GM12878 (cell line): ENCODE results near the gene MFAP2. TPM values are rescaled to one million over a fixed set of nuclear protein-coding genes. Genes with fewer than 3 reads are reported as not detected.

ENCODE experiments used
- ATAC-seq: fragments of 200-7000 bp; cut with Tn5 transposase; 3 replicates; pipeline ENCODE4 v1.9.1; 2020; ENCODE audit warnings: mild to moderate bottlenecking, moderate library complexity
- BruUV-seq: library from RNA; stranded (reverse); fragments of 400-500 nt; replicated peaks from 2 replicates; lab custom pipeline; 2021; lab: Mats Ljungman, UMichigan
- CTCF ChIA-PET: fragments of 300-600 bp; sonication (Branson Sonifier 250); formaldehyde crosslinking; extraction: SDS; loops from one replicate; lab custom pipeline; 2021; ENCODE audit warnings: inconsistent platforms; lab: Yijun Ruan, JAX
- POLR2A ChIA-PET: fragments of 350-600 bp; formaldehyde crosslinking; extraction: SDS; loops from one replicate; lab custom pipeline; 2021; ENCODE audit warnings: inconsistent platforms; lab: Charles Lee
- RAD21 ChIA-PET: fragments of 300-600 bp; sonication (Branson Sonifier 250); formaldehyde crosslinking; loops from one replicate; lab custom pipeline; 2023; ENCODE audit warnings: antibody characterized with exemption; ENCODE audit not compliant: unreplicated experiment; lab: Charles Lee
- SMC1A ChIA-PET: fragments of 300-600 bp; sonication (Branson Sonifier 250); formaldehyde crosslinking; loops from one replicate; lab custom pipeline; 2023; ENCODE audit not compliant: unreplicated experiment, uncharacterized antibody; lab: Charles Lee
- DNase-seq: peaks from one replicate; pipeline ENCODE4 v3.0.0-alpha.2; 2011; ENCODE audit warnings: low read depth, low spot score
- FAIRE-seq: peaks from 3 replicates; lab custom pipeline; 2011; peaks lifted over from hg19 to GRCh38; lab: Jason Lieb, UNC
- H2AFZ ChIP-seq: 2 replicates; pipeline ENCODE4 v1.6.0; 2011; ENCODE audit warnings: low read depth, low read length, control low read depth; ENCODE audit not compliant: control insufficient read depth
- H3K27ac ChIP-seq: 2 replicates; pipeline ENCODE4 v1.5.1; 2011; ENCODE audit warnings: control low read depth; ENCODE audit not compliant: control insufficient read depth, insufficient read depth
- H3K27me3 ChIP-seq, 2 experiments: replicated peaks in 1 of 2; 2 replicates each; pipeline versions ENCODE4 v1.6.0 to v1.6.1; 2011; ENCODE audit warnings: low read length in 1 of 2; ENCODE audit not compliant: control insufficient read depth in 2 of 2, insufficient read depth in 2 of 2
- H3K36me3 ChIP-seq, 2 experiments: 2 replicates each; pipeline ENCODE4 v1.5.1; 2011; ENCODE audit warnings: low read length in 1 of 2; ENCODE audit not compliant: control insufficient read depth in 2 of 2, insufficient read depth in 2 of 2
- H3K4me1 ChIP-seq: 2 replicates; pipeline ENCODE4 v1.6.1; 2011; ENCODE audit warnings: mild to moderate bottlenecking, low read length, moderate library complexity, mixed read lengths; ENCODE audit not compliant: control insufficient read depth, insufficient read depth
- H3K4me2 ChIP-seq: 2 replicates; pipeline ENCODE4 v1.6.0; 2011; ENCODE audit warnings: control low read depth; ENCODE audit not compliant: control insufficient read depth, insufficient read depth
- H3K4me3 ChIP-seq: fragments of 200-600 bp; sonication (generic); 2 replicates; pipeline ENCODE4 v1.5.1; 2016
- H3K79me2 ChIP-seq: 2 replicates; pipeline ENCODE4 v1.6.0; 2011; ENCODE audit warnings: low read length; ENCODE audit not compliant: control insufficient read depth, insufficient read depth
- H3K9ac ChIP-seq: 2 replicates; pipeline ENCODE4 v1.8.0; 2011; ENCODE audit warnings: low read length, control low read depth, mixed read lengths; ENCODE audit not compliant: control insufficient read depth, insufficient read depth
- H3K9me3 ChIP-seq: replicated peaks from 3 replicates; pipeline ENCODE4 v1.5.1; 2011; ENCODE audit warnings: mild to moderate bottlenecking, low read length; ENCODE audit not compliant: control insufficient read depth, insufficient read depth
- H4K20me1 ChIP-seq: 2 replicates; pipeline ENCODE4 v1.6.0; 2011; ENCODE audit not compliant: control insufficient read depth, insufficient read depth
- ATF7 ChIP-seq: fragments of 450-650 bp; IDR thresholded peaks from 2 replicates; pipeline ENCODE4 v1.6.1; 2016; ENCODE audit warnings: low read depth, mild to moderate bottlenecking
- E4F1 ChIP-seq: fragments of 450-650 bp; IDR thresholded peaks from 2 replicates; pipeline ENCODE4 v1.6.1; 2018; ENCODE audit warnings: borderline replicate concordance, mild to moderate bottlenecking; ENCODE audit not compliant: partially characterized antibody
- ELK1 ChIP-seq: IDR thresholded peaks from 2 replicates; pipeline ENCODE4 v1.6.1; 2012; ENCODE audit warnings: low read depth, low read length, improper control_type of control experiment
- POU2F2 ChIP-seq: IDR thresholded peaks from 3 replicates; pipeline ENCODE4 v1.6.1; 2011; ENCODE audit warnings: low read depth, mild to moderate bottlenecking, low read length, borderline replicate concordance
- ZNF274 ChIP-seq: IDR thresholded peaks from one replicate; pipeline ENCODE4 v1.8.0; 2011; ENCODE audit not compliant: insufficient read length, insufficient read depth
- ZSCAN29 ChIP-seq: fragments of 450-650 bp; IDR thresholded peaks from 2 replicates; pipeline ENCODE4 v1.6.1; 2017; ENCODE audit warnings: mild to moderate bottlenecking, moderate library complexity
- WGBS: methylation state at CpG from one replicate; pipeline ENCODE4 v1.1.6; 2016; ENCODE audit warnings: low lambda C conversion rate; ENCODE audit not compliant: insufficient replicate concordance, insufficient coverage; ENCODE audit errors: missing lambda C conversion rate; 5-methylcytosine and 5-hydroxymethylcytosine counted together
- in situ Hi-C: fragments of 300-500 bp; cut with MboI; formaldehyde crosslinking; loops from 9 replicates; pipeline ENCODE4 v1.14.3; 2018; ENCODE audit warnings: mixed read lengths
- intact Hi-C: fragments of 100-400 bp; cut with micrococcal nuclease; formaldehyde crosslinking; loops from one replicate; pipeline ENCODE4 v1.14.2; 2022; ENCODE audit not compliant: unreplicated experiment
- polyA plus RNA-seq, 11 experiments: library from polyadenylated mRNA; depleted of rRNA in 4 of 11; unstranded in 6 of 11; stranded (reverse) in 5 of 11; fragments of >200 nt; fragmentation: Nextera tagmentation in 4 of 11; fragmentation: Illumina TruSeq in 1 of 11; extraction: Ambion mirVana in 4 of 11; extraction: Trizol in 1 of 11; gene quantifications; 1 replicate in 1 of 11; 2 replicates in 10 of 11; pipeline versions ENCODE4 v1.2.1 to v1.2.3, GENCODE V29; 2011 to 2016; ENCODE audit warnings: inconsistent platforms in 2 of 11, missing spikeins in 2 of 11, low read depth in 1 of 11
- total RNA-seq, 4 experiments: library from RNA; depleted of rRNA in 3 of 4; stranded (reverse); fragments of >200 nt in 3 of 4; fragmentation: Illumina TruSeq in 1 of 4; extraction: Trizol in 1 of 4; gene quantifications; 2 replicates each; pipeline versions ENCODE4 v1.2.1 to v1.2.3, GENCODE V29; 2013 to 2021

MFAP2 gene
- total and polyA plus RNA-seq, 10 of the 15 experiments (the other 5 are each of a cell fraction or from before 2014, with no cell fraction given), result 0.16 TPM; not detected in 9

GRCh38 chr1:16970132-16970910 is 10.1 kb downstream of the MFAP2 start (continued):
- TF ChIP-seq ELK1 (no peak), ATF7 (no peak)

GRCh38 chr1:16969651-16970050 is 10.8 kb downstream of the MFAP2 start:
- no peak for ATAC-seq
- Histone ChIP-seq H2AFZ (no peak overlapping the region), H3K4me1 (no peaks in the 10 kb centered on the region), H3K27ac (no peak overlapping the region), H3K36me3 (no peaks in the 10 kb centered on the region), H3K4me2 (no peak overlapping the region), H3K79me2 (no peaks in the 10 kb centered on the region), H3K9ac (no peak overlapping the region), H3K4me3 (no peak overlapping the region), H4K20me1 (no peaks in the 10 kb centered on the region), H3K9me3 (no peaks in the 10 kb centered on the region), H3K27me3 (no peaks in the 10 kb centered on the region)
- intact Hi-C loops, result no loop called here
- in situ Hi-C loops, result no loop called here
- ChIA-PET CTCF (no interaction called here), SMC1A (no interaction called here), RAD21 (no interaction called here), POLR2A (no interaction called here)
- TF ChIP-seq ZSCAN29 (no peak), POU2F2 (no peak), ZNF274 (no peak), E4F1 (no peak), ATF7 (no peak)
- 65% methylated on average over 12 of the region's 12 CpGs for WGBS
- FAIRE-seq, result no peak
- DNase-seq, result no peak
- no TSS peak for BruUV-seq
